ENCODE measurements around the gene ZNF726.
"Not testable (repeated sequence)": the region's sequence is repeated elsewhere in the genome, so short reads cannot be mapped to it uniquely, and the experiment has no call there.

The ZNF726 gene

DNA sequence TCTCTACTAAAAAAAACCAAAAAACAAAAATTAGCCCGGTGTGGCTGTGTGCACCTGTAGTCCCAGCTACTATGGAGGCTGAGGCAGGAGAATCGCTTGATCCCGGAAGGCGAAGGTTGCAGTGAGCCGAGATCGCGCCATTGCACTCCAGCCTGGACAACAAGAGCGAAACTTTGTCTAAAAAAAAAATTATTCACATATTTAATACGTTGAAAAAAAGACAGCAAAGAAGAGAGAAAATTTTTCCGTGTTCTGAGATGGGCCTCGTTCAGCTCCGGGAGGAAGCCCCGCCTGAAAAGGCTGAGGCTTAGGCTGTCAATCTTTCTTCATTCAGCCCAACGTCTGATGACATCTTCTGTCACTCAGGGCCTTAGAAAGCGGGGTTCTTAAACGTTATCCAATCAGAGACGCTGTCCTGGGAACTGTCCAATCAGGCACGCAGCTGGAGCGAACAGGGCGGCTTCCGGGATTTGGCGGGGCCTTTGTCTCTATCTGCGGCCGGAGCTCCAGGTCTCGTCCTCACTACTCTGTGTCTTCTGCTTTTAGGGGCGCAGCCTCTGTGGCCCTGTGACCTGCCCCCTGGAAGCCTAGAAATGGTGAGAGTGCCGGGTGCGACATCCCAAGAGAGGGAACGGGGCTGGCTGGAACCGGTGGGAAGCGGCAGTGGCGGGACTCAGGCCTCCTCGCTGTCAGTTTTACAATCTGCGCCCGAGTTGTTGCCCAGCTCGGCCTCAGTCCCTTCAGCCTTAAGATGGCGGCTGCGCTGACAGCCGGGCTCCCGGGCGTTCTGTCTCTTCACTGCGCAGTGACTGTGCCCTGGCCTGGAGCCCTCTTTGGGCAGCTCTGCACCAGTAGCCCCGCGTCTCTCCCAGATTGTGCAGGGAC lies at the start of gene ZNF726:
Gene ZNF726 (plus strand): TSS at position 485 of the 885 bp plus-strand sequence. CDS start 109 bp downstream, at position 594.
- peak; percentile 78 to 96 (median 90) for DNase-seq
- intact Hi-C loops (cut with DNase I): loop anchor here (10.0 kb wide), 2 partner anchors 120 to 150 kb away; a partner anchor contains a TSS

DNA sequence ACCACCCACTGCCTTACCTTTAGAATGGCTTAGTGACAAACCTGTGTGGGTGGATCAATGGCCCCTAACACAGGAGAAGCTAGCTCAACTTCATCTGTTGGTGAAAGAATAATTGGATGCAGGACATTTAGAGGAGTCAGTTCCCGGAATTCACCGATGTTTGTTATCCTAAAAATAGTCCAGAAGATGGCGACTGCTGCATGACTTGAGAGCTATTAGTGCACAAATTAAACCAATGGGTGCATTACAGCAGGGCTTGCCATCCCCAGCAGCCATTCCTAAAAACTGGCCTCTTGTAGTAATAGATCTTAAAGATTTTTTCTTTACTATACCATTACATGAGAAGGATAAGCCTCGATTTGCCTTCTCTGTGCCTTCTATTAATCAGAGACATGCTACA lies 46.8 kb upstream of the ZNF726 start:
- no peak for DNase-seq
- intact Hi-C loops (cut with DNase I): no loop called here

DNA sequence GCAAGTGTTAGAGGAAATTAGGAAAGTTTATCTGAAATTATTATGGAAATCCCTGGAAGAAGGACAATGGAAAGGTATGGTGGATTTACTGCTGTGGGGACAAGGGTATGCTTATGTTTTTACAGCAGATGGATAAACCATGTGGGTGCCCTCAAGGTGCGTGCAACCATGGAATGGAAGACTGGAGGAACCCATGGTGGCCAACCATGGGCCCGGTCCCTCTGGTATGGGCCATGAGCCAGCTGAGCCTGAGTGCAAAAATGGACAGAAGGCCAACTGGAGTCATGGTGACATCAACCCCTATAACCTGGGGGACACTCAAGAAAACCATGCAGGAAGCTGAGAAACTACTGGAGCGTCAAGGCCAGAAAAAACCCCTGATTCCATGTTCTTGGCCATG lies 46.1 kb upstream of the ZNF726 start:
- DNase-seq: peak in 2 of 10 donors; percentile 61 to 69
- intact Hi-C loops (cut with DNase I): no loop called here

DNA sequence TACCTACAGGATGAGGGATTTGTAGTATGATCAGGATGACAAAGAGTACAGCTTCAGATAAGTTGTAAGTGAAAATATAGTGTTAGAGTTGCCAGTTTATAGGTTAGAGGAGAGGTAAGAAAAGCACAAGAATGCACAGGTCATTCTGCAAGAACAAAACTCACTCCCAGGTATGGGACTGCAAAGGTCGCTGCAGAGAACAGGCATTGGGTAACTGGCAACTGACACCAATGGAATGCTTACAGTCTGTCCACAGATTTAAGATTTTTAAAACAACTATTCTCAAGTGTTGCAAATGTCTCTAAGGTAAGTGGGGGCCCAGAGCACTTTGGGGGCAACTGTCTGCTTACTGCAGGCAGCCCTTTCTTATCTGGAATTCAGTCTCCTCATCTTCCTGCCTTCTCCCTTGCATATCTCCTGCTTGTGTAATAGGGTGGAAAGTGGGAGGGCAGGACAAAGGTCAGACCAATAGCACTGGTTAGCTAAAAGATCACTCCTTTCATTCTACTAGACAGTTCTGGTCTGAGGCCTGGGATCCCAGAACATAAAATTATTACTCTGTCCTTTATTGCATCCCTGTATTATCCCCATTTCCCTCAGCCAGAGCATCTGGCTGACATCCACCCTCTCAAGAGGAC lies 42.3 kb upstream of the ZNF726 start:
- DNase-seq: no peak
- intact Hi-C loops (cut with DNase I): loop anchor here (5.0 kb wide), 1 partner anchor 95 kb away; no protein-coding TSS in a partner anchor

DNA sequence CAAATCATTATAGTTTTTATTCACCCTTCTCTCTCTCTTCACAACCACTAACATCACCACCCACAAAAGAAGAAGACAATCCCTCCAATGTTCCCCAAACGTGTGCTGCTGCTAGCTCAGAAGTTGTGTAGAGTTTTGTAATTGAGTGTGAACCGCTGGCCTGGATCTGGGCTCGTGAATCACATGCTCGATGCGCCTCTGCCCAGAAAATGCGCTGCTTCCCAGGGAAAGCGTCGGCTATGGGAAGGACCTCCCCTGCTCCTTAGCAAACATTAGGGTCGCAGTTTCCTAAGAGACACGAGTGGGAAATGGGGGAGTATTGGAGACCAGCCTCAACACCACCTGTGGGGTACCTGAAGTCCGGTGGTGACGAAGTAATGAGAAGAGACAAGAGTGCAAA lies 38.4 kb upstream of the ZNF726 start:
- no peak for DNase-seq
- intact Hi-C loops (cut with DNase I): no loop called here

DNA sequence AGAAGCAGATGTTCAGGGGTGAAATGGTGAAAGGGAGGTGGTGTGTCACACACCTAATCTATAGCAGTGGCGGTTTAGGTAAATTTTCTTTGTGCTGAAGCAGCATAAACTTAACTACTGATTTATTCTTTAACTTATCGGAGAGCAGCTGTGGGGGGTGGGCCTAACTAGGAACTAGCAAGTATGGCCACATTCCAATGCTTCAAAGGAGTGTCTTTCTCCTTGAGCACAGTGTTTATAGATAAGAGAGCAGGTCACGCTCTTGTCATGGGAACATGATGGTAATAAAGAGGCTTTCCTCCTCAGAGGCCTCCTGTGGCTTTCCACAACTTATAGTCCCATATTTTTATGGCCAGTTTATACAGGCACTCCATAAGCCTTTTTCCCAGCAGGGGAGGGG lies 37.9 kb upstream of the ZNF726 start:
- intact Hi-C loops (cut with DNase I); DNase-seq: not testable (repeated sequence)

DNA sequence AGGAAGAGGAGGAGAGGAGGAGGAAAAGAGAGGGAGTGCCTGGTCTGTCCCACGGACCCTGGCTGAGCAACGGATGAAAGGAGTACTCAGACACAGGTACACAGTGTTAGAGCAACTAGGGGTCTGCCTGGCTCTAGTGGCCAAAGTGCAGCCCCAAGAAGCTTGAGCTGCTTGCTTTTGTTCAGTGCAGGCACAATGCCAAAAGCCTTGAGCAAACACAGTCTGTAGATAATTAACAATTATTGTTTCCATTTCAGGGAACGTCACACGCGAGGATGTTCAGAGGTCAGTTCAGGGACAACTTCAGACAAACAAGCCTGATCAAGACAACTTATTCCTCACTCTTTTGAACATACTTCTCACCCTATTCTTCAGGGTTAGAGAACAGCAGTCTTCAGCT lies 32.2 kb upstream of the ZNF726 start:
- no peak for DNase-seq
- intact Hi-C loops (cut with DNase I): no loop called here

DNA sequence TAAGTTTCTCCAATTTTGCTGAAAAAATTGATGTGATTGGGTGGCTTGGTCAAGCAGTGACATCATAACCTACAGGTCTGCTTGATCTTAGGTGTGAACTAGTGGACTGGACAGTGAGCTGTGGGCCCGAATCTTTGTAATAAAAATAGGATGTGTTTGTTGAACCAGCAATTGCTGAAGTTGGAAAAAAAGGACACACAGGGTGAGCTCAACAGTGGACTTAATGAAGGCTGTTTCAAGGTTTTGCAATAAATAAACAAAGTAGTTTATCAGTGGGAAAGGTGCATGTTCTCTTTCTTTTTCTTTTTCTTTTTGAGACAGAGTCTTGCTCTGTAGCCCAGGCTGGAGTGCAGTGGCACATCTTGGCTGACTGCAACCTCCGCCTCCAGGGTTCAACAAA lies 30.3 kb upstream of the ZNF726 start:
- no peak for DNase-seq
- intact Hi-C loops (cut with DNase I): no loop called here

DNA sequence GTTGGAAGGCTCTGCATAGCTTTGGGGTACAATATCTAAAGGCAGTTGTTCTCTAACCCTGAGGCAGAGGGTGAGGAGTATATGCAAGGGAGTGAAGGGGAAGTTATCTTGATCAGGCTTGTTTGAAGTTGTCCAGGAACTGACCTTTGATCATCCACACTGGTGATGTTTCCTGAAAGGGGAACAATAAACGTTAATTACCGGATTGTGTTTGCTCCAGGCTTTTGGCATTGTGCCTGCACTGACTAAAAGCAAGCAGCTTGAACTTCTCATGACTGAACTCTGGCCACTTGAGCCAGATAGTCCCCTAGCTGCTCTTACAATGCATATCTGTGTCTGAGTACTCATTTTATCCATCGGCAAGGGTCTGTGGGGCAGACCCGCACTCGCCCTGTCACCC lies 27.0 kb upstream of the ZNF726 start:
- no peak for DNase-seq
- intact Hi-C loops (cut with DNase I): no loop called here

DNA sequence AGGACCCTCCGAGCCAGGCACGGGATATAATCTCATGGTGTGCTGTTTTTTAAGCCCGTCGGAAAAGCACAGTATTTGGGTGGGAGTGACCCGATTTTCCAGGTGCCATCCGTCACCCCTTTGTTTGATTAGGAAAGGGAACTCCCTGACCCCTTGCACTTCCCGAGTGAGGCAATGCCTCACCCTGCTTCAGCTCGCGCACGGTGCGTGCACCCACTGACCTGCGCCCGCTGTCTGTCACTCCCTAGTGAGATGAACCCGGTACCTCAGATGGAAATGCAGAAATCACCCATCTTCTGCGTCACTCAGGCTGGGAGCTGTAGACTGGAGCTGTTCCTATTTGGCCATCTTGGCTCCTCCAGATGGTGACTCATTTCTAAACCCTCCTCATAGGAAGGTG lies 18.6 kb upstream of the ZNF726 start:
- DNase-seq; intact Hi-C loops (cut with DNase I): not testable (repeated sequence)

DNA sequence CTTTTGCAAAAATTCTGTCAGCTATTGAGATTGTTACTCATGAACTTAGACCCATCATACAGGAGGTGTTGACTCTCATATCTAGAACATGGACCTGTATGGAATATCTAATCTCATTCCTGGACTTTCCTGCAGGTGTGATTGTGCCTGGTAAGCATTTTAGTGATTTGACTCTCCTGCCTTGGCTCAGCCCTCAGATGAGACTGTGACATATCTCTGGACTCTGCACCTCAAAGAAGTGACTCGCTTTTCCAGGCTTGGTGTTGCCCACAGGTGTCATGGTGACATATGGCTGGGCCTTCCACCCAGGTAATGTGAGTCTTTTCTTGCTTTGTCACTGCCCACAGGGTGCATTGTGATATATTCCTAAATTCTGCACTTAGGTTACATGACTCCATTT lies 17.8 kb upstream of the ZNF726 start:
- no peak for DNase-seq
- intact Hi-C loops (cut with DNase I): no loop called here

DNA sequence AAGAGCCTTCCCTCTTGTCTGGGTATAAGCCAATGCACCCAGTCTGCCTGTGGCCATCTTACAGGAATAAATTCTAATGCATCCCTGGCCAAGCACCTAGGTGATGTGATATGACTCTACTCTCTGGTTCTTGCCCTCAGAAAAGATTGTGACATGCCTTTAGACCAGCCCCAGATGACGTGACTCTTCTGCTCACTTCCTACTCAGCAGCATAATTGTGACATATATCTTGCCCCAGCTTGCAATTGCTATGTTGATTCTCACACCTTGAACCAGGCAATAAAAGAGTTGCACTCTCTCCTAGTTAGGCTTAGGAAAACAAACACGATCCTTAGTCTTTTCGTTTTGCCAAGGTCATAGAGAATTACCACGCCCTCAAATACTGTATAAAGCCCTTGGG lies 13.3 kb upstream of the ZNF726 start:
- DNase-seq: no peak
- intact Hi-C loops (cut with DNase I): no loop called here

DNA sequence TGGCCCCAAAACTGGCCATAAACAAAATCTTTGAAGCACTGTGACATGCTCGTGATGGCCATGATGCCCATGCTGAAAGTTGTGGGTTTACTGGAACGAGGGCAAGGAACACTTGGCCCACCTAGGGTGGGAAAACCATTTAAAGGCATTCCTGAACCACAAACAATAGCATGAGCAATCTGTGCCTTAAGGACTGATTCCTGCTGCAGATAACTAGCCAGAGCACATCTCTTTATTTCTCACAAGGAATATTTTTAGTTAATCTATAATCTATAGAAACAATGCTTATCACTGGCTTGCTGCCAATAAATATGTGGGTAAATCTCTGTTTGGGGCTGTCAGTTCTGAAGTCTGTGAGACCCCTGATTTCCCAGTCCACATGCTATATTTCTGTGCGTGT lies 10.3 kb upstream of the ZNF726 start:
- DNase-seq: no peak
- intact Hi-C loops (cut with DNase I): no loop called here

DNA sequence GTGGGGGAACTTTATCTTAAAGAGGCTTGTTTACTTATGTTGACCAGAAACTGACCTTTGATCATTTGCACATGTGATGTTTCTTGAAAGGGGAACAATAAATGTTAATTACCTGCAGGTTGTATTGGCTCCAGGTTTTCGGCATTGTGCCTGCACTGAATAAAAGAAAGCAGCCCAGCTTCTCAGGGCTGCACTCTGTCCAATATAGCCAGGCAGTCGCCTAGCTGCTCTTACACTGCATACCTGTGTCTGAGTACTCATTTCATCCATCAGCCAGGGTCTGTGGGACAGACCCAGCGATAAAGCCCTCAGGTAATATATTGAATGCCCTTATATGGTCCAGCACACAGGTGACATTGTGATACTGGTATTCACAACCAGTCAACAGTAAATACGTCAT lies 8.9 kb upstream of the ZNF726 start:
- intact Hi-C loops (cut with DNase I): no loop called here
- no peak for DNase-seq

DNA sequence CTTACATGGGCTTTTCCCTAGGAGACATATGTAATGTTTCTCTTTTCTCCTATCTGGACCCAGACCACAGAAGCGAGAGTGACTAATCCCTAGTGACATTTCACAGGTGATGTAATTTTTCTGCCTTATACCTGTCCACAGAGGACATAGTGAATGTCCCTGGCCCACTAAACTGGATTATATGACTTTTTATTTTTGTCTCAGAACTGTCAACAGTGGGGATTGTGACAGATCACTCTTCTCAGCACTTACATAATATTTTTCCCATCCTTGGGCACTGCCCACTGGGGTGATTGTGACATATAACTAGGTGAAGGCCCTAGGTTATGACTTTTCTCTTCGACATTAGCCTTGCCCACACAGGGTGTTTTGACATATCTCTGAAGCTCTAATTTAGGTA lies 7.9 kb upstream of the ZNF726 start:
- intact Hi-C loops (cut with DNase I): no loop called here
- no peak for DNase-seq

DNA sequence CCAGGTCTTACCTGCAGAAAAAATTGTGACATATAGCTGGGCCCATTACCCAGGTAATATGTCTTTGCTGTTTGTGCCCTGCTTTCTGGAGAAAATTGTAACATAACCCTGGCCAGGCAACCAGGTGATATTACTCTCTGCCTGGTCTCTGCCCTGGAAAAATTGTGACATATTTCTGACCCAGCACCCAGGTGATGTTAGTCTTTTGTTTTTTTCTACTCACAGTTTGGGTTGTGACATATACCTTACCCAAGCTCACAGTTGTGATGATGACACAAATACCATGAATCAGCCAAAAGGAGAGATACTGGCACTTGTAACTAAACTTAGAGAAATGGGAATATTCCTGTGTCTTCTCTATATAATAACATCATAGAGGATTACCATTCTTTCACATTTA lies 6.5 kb upstream of the ZNF726 start:
- intact Hi-C loops (cut with DNase I): no loop called here
- DNase-seq: no peak

DNA sequence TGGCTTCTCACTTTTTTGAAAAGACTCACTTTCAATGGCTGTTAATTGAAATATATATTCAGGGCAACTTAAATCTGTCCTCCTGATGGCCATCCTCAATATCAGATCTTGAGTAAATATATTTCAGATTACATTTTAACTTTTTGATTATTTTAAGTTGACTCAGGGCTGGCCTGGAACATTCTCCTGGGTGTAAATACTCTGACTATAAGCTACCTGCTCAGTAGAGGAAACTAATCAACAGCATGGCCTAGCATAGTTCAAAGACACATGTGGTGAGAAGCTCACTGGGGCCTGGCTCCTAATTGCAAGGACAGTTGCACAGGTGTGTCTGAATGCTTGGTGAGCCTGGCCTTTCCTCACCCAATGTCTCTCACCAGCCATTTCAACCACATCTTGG lies 5.5 kb upstream of the ZNF726 start:
- DNase-seq: no peak
- intact Hi-C loops (cut with DNase I): no loop called here

DNA sequence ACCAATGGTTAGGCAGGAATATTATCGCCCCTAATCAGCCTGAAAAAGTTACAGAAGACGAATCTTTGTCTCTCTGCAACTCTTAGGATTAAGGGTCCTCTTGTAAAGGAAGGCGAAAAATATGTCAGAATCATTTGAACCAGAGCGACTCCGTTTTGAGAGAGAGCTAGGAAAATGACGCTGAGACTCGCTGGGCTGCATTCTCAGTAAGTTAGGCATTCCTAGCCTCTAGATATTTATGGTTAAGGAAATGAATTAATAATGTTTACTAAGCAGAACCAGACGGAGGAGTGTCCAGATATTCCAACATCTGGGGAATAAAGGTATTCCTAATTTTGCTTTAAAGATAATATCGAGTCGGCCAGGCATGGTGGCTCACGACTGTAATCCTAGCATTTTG lies 755 bp upstream of the ZNF726 start:
- no peak for DNase-seq
- intact Hi-C loops (cut with DNase I): loop anchor here (10.0 kb wide), 2 partner anchors 121 to 149 kb away; a partner anchor contains a TSS

DNA sequence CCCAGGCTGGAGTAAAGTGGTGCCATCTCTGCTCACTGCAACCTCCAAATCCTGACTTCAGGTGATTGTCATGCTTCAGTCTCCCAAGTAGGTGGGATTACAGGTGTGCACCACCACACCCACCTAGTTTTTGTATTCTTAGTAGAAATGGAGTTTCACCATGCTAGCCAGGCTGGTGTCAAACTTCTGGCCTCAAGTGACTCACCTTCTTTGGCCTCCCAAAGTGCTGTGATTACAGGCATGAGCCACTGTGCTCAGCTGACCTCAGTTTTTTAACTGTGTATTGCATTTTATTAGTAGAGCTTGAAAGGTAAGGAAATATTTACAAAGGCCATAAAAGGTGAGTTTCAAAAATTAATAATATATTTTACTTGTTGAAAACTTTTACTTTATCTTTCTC lies 2.3 kb downstream of the ZNF726 start:
- no peak for DNase-seq
- intact Hi-C loops (cut with DNase I): loop anchor here (10.0 kb wide), 2 partner anchors 118 to 152 kb away; a partner anchor contains a TSS

DNA sequence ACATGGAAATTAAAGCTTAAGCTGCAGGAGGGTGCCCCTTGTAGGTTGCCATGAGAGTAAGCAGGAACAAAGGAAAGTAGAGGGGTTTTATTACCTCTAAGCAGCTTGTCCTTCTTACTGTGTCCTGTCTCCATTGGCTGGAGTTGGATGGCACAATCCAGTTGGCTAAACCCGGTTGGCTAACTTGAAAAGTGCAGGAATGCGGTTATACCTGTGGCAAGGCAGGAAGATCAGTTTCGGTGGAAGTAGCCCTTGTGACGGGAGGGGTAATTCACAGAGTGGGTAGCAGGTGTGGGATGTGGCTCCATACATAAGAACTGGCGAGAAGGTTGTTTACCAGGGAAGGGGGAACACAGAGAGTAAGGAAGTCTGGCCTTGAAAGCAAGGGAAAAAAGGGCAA lies 3.2 kb downstream of the ZNF726 start:
- DNase-seq: no peak

DNA sequence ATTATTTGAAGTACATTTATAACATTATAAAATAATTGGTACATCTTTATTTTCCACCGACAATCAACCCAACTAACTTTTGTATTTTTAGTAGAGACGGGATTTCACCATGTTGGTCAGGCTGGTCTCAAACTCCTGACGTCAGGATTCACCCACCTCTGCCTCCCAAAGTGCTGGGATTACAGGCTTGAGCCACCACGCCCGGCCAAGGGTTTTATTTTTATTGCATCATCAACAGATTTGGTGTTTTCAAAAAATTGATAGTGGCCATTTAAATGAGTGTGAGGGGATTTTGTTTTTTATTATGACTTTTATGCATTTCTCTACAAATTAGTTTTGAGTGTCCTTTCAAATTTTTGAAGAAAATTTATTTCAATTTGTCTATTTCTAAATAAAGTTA lies 10.6 kb downstream of the ZNF726 start:
- intact Hi-C loops (cut with DNase I): no loop called here
- peak in 1 of 10 donors; percentile 62 for DNase-seq

More for the DNA sequence above, 3.2 kb downstream of the ZNF726 start:
- intact Hi-C loops (cut with DNase I): loop anchor here (10.0 kb wide), 2 partner anchors 117 to 153 kb away; a partner anchor contains a TSS

DNA sequence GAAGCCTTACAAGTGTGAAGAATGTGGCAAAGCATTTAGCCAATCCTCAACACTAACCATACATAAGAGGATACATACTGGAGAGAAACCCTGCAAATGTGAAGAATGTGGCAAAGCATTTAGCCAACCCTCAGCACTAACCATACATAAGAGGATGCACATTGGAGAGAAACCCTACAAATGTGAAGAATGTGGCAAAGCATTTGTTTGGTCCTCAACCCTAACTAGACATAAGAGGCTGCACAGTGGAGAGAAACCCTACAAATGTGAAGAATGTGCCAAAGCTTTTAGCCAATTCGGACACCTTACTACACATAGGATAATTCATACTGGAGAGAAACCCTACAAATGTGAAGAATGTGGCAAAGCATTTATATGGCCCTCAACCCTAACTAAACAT lies 18.2 kb downstream of the ZNF726 start:
- no peak for DNase-seq
- intact Hi-C loops (cut with DNase I): no loop called here

Data from posterior cingulate gyrus (tissue), 11 donors.